H1 (cell line): ENCODE results near the gene TTC28. TPM values are rescaled to one million over a fixed set of nuclear protein-coding genes. Genes with fewer than 3 reads are reported as not detected.

ENCODE experiments used
- CTCF ChIA-PET: fragments of 300-600 bp; sonication (Branson Sonifier 250); formaldehyde crosslinking; loops from one replicate; lab custom pipeline; 2021; ENCODE audit not compliant: partially characterized antibody; lab: Charles Lee
- POLR2A ChIA-PET: fragments of 300-600 bp; sonication (Branson Sonifier 250); formaldehyde crosslinking; loops from one replicate; lab custom pipeline; 2021; ENCODE audit warnings: inconsistent platforms; ENCODE audit not compliant: partially characterized antibody; lab: Charles Lee
- DNase-seq, 2 experiments: peaks; one replicate each; pipeline versions ENCODE4 v3.0.0 to v3.0.0-alpha.2; 2010 to 2022; ENCODE audit warnings: low spot score in 2 of 2, low read depth in 1 of 2, mixed read lengths in 1 of 2
- FAIRE-seq: peaks from 2 replicates; lab custom pipeline; 2011; peaks lifted over from hg19 to GRCh38; lab: Jason Lieb, UNC
- H2AFZ ChIP-seq: 2 replicates; pipeline ENCODE4 v1.8.1; 2012; ENCODE audit warnings: low read length, inconsistent platforms
- H2AK5ac ChIP-seq: 2 replicates; pipeline ENCODE4 v1.6.1; 2013; ENCODE audit warnings: low read depth, low read length
- H2BK120ac ChIP-seq: replicated peaks from 2 replicates; pipeline ENCODE3; 2013; ENCODE audit warnings: low read depth, low read length, inconsistent platforms
- H2BK12ac ChIP-seq: 2 replicates; pipeline ENCODE4 v1.6.1; 2013; ENCODE audit warnings: low read depth, low read length
- H2BK15ac ChIP-seq: 2 replicates; pipeline ENCODE4 v1.6.1; 2013; ENCODE audit warnings: low read length
- H2BK20ac ChIP-seq: 2 replicates; pipeline ENCODE4 v1.6.1; 2013; ENCODE audit warnings: low read length
- H2BK5ac ChIP-seq: 2 replicates; pipeline ENCODE4 v1.6.1; 2013; ENCODE audit warnings: low read depth, low read length
- H3K14ac ChIP-seq: 2 replicates; pipeline ENCODE4 v1.6.1; 2013; ENCODE audit warnings: inconsistent platforms; ENCODE audit not compliant: insufficient read length
- H3K18ac ChIP-seq: 2 replicates; pipeline ENCODE4 v1.6.1; 2013; ENCODE audit warnings: low read length; ENCODE audit errors: extremely low read depth
- H3K23ac ChIP-seq: 2 replicates; pipeline ENCODE4 v1.6.1; 2013; ENCODE audit warnings: inconsistent platforms; ENCODE audit not compliant: insufficient read length
- H3K23me2 ChIP-seq: 2 replicates; pipeline ENCODE4 v1.6.1; 2013; ENCODE audit warnings: low read depth, low read length
- H3K27ac ChIP-seq: 2 replicates; pipeline ENCODE4 v1.6.1; 2011; ENCODE audit warnings: low read depth, low read length, inconsistent platforms
- H3K27me3 ChIP-seq, 4 experiments: replicated peaks in 1 of 4; 1 replicate in 1 of 4; 2 replicates in 3 of 4; pipeline versions ENCODE4 v1.6.1 to v1.8.1; 2011 to 2013; ENCODE audit warnings: low read length in 3 of 4, mild to moderate bottlenecking in 3 of 4, inconsistent platforms in 2 of 4, mixed read lengths in 2 of 4, moderate library complexity in 1 of 4; ENCODE audit not compliant: control insufficient read depth in 3 of 4, insufficient read depth in 3 of 4; ENCODE audit errors: extremely low read depth in 1 of 4
- H3K36me3 ChIP-seq, 4 experiments: 2 replicates each; pipeline versions ENCODE4 v1.6.1 to v1.8.1; 2011 to 2013; ENCODE audit warnings: mild to moderate bottlenecking in 4 of 4, low read length in 3 of 4, moderate library complexity in 2 of 4, control low read depth in 1 of 4, inconsistent platforms in 1 of 4; ENCODE audit not compliant: insufficient read depth in 4 of 4, control insufficient read depth in 2 of 4
- H3K4ac ChIP-seq: replicated peaks from 2 replicates; pipeline ENCODE3; 2013; ENCODE audit warnings: low read length, low read depth, mixed read lengths, inconsistent platforms; ENCODE audit not compliant: insufficient read length
- H3K4me1 ChIP-seq, 4 experiments: replicated peaks in 1 of 4; 1 replicate in 1 of 4; 2 replicates in 3 of 4; pipeline versions ENCODE4 v1.6.1 to v1.8.1; 2011 to 2013; ENCODE audit warnings: low read length in 3 of 4, inconsistent platforms in 2 of 4, mixed read lengths in 1 of 4; ENCODE audit not compliant: insufficient read depth in 4 of 4, control insufficient read depth in 3 of 4
- H3K4me2 ChIP-seq, 2 experiments: 2 replicates each; pipeline versions ENCODE4 v1.6.1 to v1.8.1; 2011 to 2013; ENCODE audit warnings: low read depth in 2 of 2, low read length in 2 of 2, control low read depth in 1 of 2, inconsistent platforms in 1 of 2, mild to moderate bottlenecking in 1 of 2; ENCODE audit not compliant: insufficient read depth in 1 of 2
- H3K4me3 ChIP-seq, 4 experiments: fragments of 200-600, 300-600 bp in 1 of 4; sonication (generic), shearing (Covaris generic), sonication (Bioruptor Twin) in 1 of 4; 2 replicates each; pipeline versions ENCODE4 v1.5.1 to v1.8.1; 2011 to 2016; ENCODE audit warnings: low read length in 4 of 4, low read depth in 3 of 4, control low read depth in 2 of 4, inconsistent platforms in 2 of 4, mild to moderate bottlenecking in 2 of 4, mixed read lengths in 1 of 4, moderate library complexity in 1 of 4; ENCODE audit not compliant: insufficient read depth in 2 of 4; ENCODE audit errors: extremely low read depth in 1 of 4
- H3K56ac ChIP-seq: replicated peaks from 2 replicates; pipeline ENCODE3; 2013; ENCODE audit warnings: low read depth, mild to moderate bottlenecking, mixed read lengths, low read length, inconsistent platforms; ENCODE audit not compliant: insufficient read length
- H3K79me1 ChIP-seq: 2 replicates; pipeline ENCODE4 v1.6.1; 2013; ENCODE audit warnings: low read depth, low read length, control low read depth
- H3K79me2 ChIP-seq, 2 experiments: 2 replicates each; pipeline versions ENCODE4 v1.6.1 to v1.8.1; 2012 to 2013; ENCODE audit warnings: low read length in 2 of 2, mild to moderate bottlenecking in 2 of 2, inconsistent platforms in 1 of 2; ENCODE audit not compliant: insufficient read depth in 2 of 2, control insufficient read depth in 1 of 2
- H3K9ac ChIP-seq, 4 experiments: replicated peaks in 1 of 4; 1 replicate in 1 of 4; 2 replicates in 3 of 4; pipeline versions ENCODE4 v1.6.1 to v1.8.1; 2011 to 2013; ENCODE audit warnings: low read depth in 3 of 4, low read length in 3 of 4, control low read depth in 2 of 4, mild to moderate bottlenecking in 2 of 4, moderate library complexity in 2 of 4, inconsistent platforms in 1 of 4; ENCODE audit errors: extremely low read depth in 1 of 4
- H3K9me3 ChIP-seq, 2 experiments: 2 replicates each; pipeline versions ENCODE4 v1.6.1 to v1.8.1; 2012 to 2013; ENCODE audit warnings: mild to moderate bottlenecking in 2 of 2, moderate library complexity in 2 of 2, control low read depth in 1 of 2, inconsistent platforms in 1 of 2, low read depth in 1 of 2, low read length in 1 of 2, mixed read lengths in 1 of 2; ENCODE audit not compliant: insufficient read depth in 2 of 2
- H4K20me1 ChIP-seq, 2 experiments: replicated peaks in 1 of 2; 2 replicates each; pipeline versions ENCODE3 to v1.8.1; 2011 to 2013; ENCODE audit warnings: inconsistent platforms in 2 of 2, low read length in 2 of 2, mild to moderate bottlenecking in 1 of 2; ENCODE audit not compliant: insufficient read depth in 2 of 2, control insufficient read depth in 1 of 2
- H4K5ac ChIP-seq: 2 replicates; pipeline ENCODE4 v1.6.1; 2013; ENCODE audit warnings: low read length, low read depth, mixed read lengths, inconsistent platforms; ENCODE audit not compliant: insufficient read length
- H4K8ac ChIP-seq: 2 replicates; pipeline ENCODE4 v1.8.0; 2013; ENCODE audit warnings: mild to moderate bottlenecking, moderate library complexity, low read length, inconsistent platforms; ENCODE audit not compliant: insufficient read depth; ENCODE audit errors: extremely low read depth
- H4K91ac ChIP-seq: replicated peaks from 2 replicates; pipeline ENCODE3; 2013; ENCODE audit warnings: low read length, mixed read lengths, inconsistent platforms; ENCODE audit not compliant: insufficient read length
- SIX5 ChIP-seq: IDR thresholded peaks from 2 replicates; pipeline ENCODE4 v1.6.1; 2011; ENCODE audit warnings: mild to moderate bottlenecking, low read depth, low read length
- TBP ChIP-seq: IDR thresholded peaks from 2 replicates; pipeline ENCODE4 v1.6.1; 2011; ENCODE audit warnings: low read depth, low read length, improper control_type of control experiment
- WGBS, 2 experiments: shearing (Covaris generic) in 1 of 2; methylation state at CpG; one replicate each; pipeline versions ENCODE4 v1.1.6 to v1.1.7; 2013 to 2015; ENCODE audit warnings: low lambda C conversion rate in 2 of 2, mixed read lengths in 2 of 2, inconsistent platforms in 1 of 2, low coverage in 1 of 2, missing lambda C conversion rate in 1 of 2; ENCODE audit not compliant: insufficient replicate concordance in 2 of 2, insufficient coverage in 1 of 2, insufficient read length in 1 of 2; ENCODE audit errors: extremely low coverage in 1 of 2, missing lambda C conversion rate in 1 of 2; 5-methylcytosine and 5-hydroxymethylcytosine counted together
- polyA plus RNA-seq, 7 experiments: library from polyadenylated mRNA; depleted of rRNA in 3 of 7; stranded (reverse) in 5 of 7; unstranded in 2 of 7; fragments of >200 nt in 5 of 7; fragments of 200-250 nt in 2 of 7; gene quantifications; 1 replicate in 5 of 7; 2 replicates in 1 of 7; 4 replicates in 1 of 7; pipeline versions ENCODE4 v1.2.1 to v1.2.3, GENCODE V29; 2011 to 2013; ENCODE audit warnings: missing spikeins in 2 of 7, mixed read lengths in 2 of 7
- total RNA-seq: library from RNA; stranded (reverse); fragmentation: NEBNext Ultra II Directional; extraction: Animal tissue kit (Norgen Biotek cat#: 25700); gene quantifications from 2 replicates; pipeline ENCODE4 v1.2.1, GENCODE V29; 2021

TTC28 gene
- total and polyA plus RNA-seq, 2 of the 8 experiments (the other 6 are each of a cell fraction or from before 2014, with no cell fraction given), result 2.6 to 12.6 TPM

- H3K4ac ChIP-seq, result no peak overlapping the region
- H2BK120ac ChIP-seq, result no peak overlapping the region
- H3K9me3 ChIP-seq, result no peaks in the 10 kb centered on the region
- no peak overlapping the region for H4K91ac ChIP-seq
- H3K79me2 ChIP-seq, result no peaks in the 10 kb centered on the region
- H3K23ac ChIP-seq, result no peak overlapping the region
- no peak overlapping the region for H4K5ac ChIP-seq
- H2BK12ac ChIP-seq, result no peak overlapping the region
- no peak for DNase-seq
- H3K36me3 ChIP-seq, result no peaks in the 10 kb centered on the region
- no peak overlapping the region for H3K14ac ChIP-seq
- POLR2A ChIA-PET, result interaction anchor here (0.5 kb wide), 1 partner anchor 9 kb away, joined by 3 read pairs; no protein-coding TSS in a partner anchor
- no peak overlapping the region for H3K4me2 ChIP-seq
- no peak overlapping the region for H3K4me3 ChIP-seq
- no peaks in the 10 kb centered on the region for H4K20me1 ChIP-seq
- no peak overlapping the region for H3K56ac ChIP-seq
- H3K23me2 ChIP-seq, result no peaks in the 10 kb centered on the region
- WGBS, 2 experiments, result 90% methylated on average over 2 of the region's 2 CpGs; no CpG with 5 or more reads in 1 of the 2 experiments
- no peaks in the 10 kb centered on the region for H3K27me3 ChIP-seq
- no peak overlapping the region for H2AFZ ChIP-seq
- H3K4me1 ChIP-seq, result peaks cover 0 to 5% (median 1%) of the 10 kb centered on the region in 4 experiments; a peak in 2 of 7 replicates
- H3K79me1 ChIP-seq, result no peaks in the 10 kb centered on the region
- CTCF ChIA-PET, result interaction anchor here (0.6 to 6.6 kb wide), 6 partner anchors 15 to 781 kb away, joined by 3 to 48 read pairs (median 3); no protein-coding TSS in a partner anchor
- no peak overlapping the region for H4K8ac ChIP-seq
- H2BK5ac ChIP-seq, result no peak overlapping the region
- no peak overlapping the region for H3K27ac ChIP-seq
- no peak overlapping the region for H2BK15ac ChIP-seq
- H3K9ac ChIP-seq, result no peak overlapping the region
- TF ChIP-seq SIX5 (no peak), TBP (no peak)
- no peak overlapping the region for H3K18ac ChIP-seq
- H2AK5ac ChIP-seq, result no peak overlapping the region
- H2BK20ac ChIP-seq, result no peak overlapping the region
- no peak for FAIRE-seq
These were observed 631.1 kb downstream of the TTC28 start for GRCh38 chr22:28048529-28048928.
